Prostate gland (tissue), 2 donors: ENCODE results near the gene PHLDB1. TPM values are rescaled to one million over a fixed set of nuclear protein-coding genes. Genes with fewer than 3 reads are reported as not detected.
"Not testable (repeated sequence)": the region's sequence is repeated elsewhere in the genome, so short reads cannot be mapped to it uniquely, and the experiment has no call there.

ENCODE experiments used
- DNase-seq: peaks from one replicate; pipeline ENCODE4 v3.0.0-alpha.2; 2019; ENCODE audit warnings: low spot score
- H3K27ac ChIP-seq, 2 donors: fragments of 200-600 bp; sonication (generic); 2 replicates each; pipeline ENCODE4 v1.5.1; 2017 to 2019
- H3K27me3 ChIP-seq: fragments of 200-600 bp; sonication (generic); replicated peaks from 2 replicates; pipeline ENCODE4 v1.5.1; 2019; ENCODE audit not compliant: insufficient read depth
- H3K36me3 ChIP-seq, 2 donors: fragments of 200-600 bp; sonication (generic); 1 replicate in 1 of 2; 2 replicates in 1 of 2; pipeline versions ENCODE4 v1.5.1 to v1.8.1; 2017 to 2019
- H3K4me1 ChIP-seq: fragments of 200-600 bp; sonication (generic); replicated peaks from 2 replicates; pipeline ENCODE4 v1.5.1; 2019
- H3K4me3 ChIP-seq, 2 donors: fragments of 200-600 bp; sonication (generic); 2 replicates each; pipeline ENCODE4 v1.5.1; 2017 to 2019
- H3K9me3 ChIP-seq: fragments of 200-600 bp; sonication (generic); 2 replicates; pipeline ENCODE4 v1.5.1; 2017
- CTCF ChIP-seq, 4 experiments: fragments of 200-600 bp in 2 of 4; fragments of 450-650 bp in 2 of 4; sonication (generic) in 2 of 4; IDR thresholded peaks; 1 replicate in 3 of 4; 2 replicates in 1 of 4; pipeline ENCODE4 v1.5.1; 2016 to 2019; ENCODE audit warnings: antibody characterized with exemption in 4 of 4, mild to moderate bottlenecking in 2 of 4, moderate library complexity in 2 of 4
- POLR2A ChIP-seq: fragments of 450-650 bp; IDR thresholded peaks from one replicate; pipeline ENCODE4 v1.6.1; 2016; ENCODE audit warnings: antibody characterized with exemption, mild to moderate bottlenecking
- POLR2AphosphoS5 ChIP-seq: sonication (generic); formaldehyde crosslinking; IDR thresholded peaks from one replicate; pipeline ENCODE4 v1.6.1; 2017; ENCODE audit warnings: antibody characterized with exemption
- WGBS: methylation state at CpG from one replicate; pipeline ENCODE4 v1.1.5; 2018; 5-methylcytosine and 5-hydroxymethylcytosine counted together
- intact Hi-C: fragments of 100-400 bp; cut with DNase I; formaldehyde crosslinking; loops from one replicate; pipeline ENCODE4 v1.14.2; 2022
- total RNA-seq, 2 donors: library from RNA; depleted of rRNA; stranded (reverse); fragments of >200 nt; gene quantifications; one replicate each; pipeline ENCODE4 v1.1.0, GENCODE V29; 2016

The PHLDB1 gene
- total RNA-seq, 2 donors from 2014 or later, result 74.5 to 113 TPM

DNA sequence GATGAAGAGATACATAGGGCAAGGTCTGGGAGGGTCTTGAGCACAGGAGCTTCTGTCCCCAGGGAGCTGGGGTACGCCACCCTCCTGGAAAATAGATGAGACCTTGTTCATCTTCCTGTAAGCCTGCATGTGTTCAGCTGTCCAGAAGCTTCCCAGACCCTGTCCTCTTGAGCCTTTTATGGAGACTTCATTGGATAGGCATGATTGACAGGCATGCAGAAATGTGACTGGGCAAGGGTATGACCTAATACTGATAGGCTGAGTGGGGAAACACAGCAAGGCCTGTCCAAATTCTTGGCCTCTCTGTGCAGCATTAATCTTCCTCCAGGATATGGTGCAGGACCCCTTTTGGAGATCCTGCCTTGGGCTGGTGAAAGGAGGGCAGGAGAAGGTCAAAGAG is 19.5 kb upstream of the PHLDB1 start:
- no peak overlapping the region for H3K4me3 ChIP-seq
- H3K9me3 ChIP-seq, result no peaks in the 10 kb centered on the region
- intact Hi-C loops, result no loop called here
- no peaks in the 10 kb centered on the region for H3K27me3 ChIP-seq
- WGBS, result 100% methylated on average over 1 of the region's 1 CpG
- no peak for DNase-seq
- no peak for TF ChIP-seq POLR2A
- H3K4me1 ChIP-seq, result no peaks in the 10 kb centered on the region
- no peak overlapping the region for H3K27ac ChIP-seq
- H3K36me3 ChIP-seq, result peaks cover 0 to 14% of the 10 kb centered on the region in 2 donors

DNA sequence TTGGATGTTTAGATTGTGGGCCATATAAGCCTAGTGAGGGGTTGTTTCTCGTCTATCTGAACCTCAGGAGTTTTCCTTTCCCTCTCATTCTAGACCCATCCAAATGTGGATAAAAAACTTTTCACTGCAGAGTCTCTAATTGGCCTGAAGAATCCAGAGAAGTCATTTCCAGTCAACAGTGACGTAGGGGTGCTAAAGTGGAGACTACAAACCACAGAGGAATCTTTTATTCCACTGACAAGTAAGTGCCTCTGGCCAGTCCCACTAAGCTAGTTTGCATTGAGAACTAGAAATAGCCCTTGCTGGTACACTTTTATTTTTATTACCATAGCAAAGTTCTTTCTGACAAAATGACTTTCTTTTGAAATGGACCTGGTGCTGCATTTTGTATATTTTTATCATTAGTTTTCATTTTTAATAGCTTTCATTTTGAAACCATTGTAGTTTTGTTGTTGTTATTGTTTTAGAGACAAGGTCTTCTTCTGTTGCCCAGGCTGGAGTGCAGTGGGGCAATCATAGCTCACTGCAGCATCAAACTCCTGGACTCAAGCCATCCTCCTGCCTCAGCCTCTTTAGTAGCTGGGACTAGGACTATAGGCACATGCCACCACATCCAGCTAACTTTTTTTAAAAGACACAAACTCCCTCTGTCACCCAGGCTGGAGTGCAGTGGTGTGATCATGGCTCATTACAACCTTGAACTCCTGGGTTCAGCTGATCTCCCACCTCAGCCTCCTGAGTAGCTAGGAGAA is 14.6 kb upstream of the PHLDB1 start:
- no peaks in the 10 kb centered on the region for H3K9me3 ChIP-seq
- TF ChIP-seq POLR2AphosphoS5 (peak; percentile 9), POLR2A (no peak)
- no peaks in the 10 kb centered on the region for H3K27me3 ChIP-seq
- peak overlapping the region; percentile 36 to 42 for H3K27ac ChIP-seq
- intact Hi-C loops, result loop anchor here (5.0 kb wide), 1 partner anchor 65 kb away; no protein-coding TSS in a partner anchor
- no peak for DNase-seq
- H3K4me1 ChIP-seq, result peaks cover 2% of the 10 kb centered on the region
- WGBS, result 75% methylated on average over 2 of the region's 2 CpGs
- no peak overlapping the region for H3K4me3 ChIP-seq
- H3K36me3 ChIP-seq, result peaks cover 0 to 6% of the 10 kb centered on the region in 2 donors

GRCh38 chr11:118594984-118595383 is 12.4 kb upstream of the PHLDB1 start:
- not testable (repeated sequence) for DNase-seq, H3K4me3 ChIP-seq, H3K27me3 ChIP-seq, H3K36me3 ChIP-seq, H3K9me3 ChIP-seq, H3K4me1 ChIP-seq
- 36% methylated on average over 5 of the region's 5 CpGs for WGBS
- intact Hi-C loops, result loop anchor here (5.0 kb wide), 1 partner anchor 62 kb away; no protein-coding TSS in a partner anchor
- TF ChIP-seq POLR2AphosphoS5 (peak; percentile 15), CTCF (IDR thresholded peaks at IDR 0.05) (peak; percentile 19 to 65 (median 51))
- H3K27ac ChIP-seq, result peak overlapping the region in 1 of 2 donors; percentile 6

GRCh38 chr11:118596224-118597146 is 10.9 kb upstream of the PHLDB1 start:
- 66% methylated on average over 16 of the region's 16 CpGs for WGBS
- no peak for DNase-seq
- intact Hi-C loops, result no loop called here

GRCh38 chr11:118597556-118597955 is 9.9 kb upstream of the PHLDB1 start:
- 95% methylated on average over 9 of the region's 9 CpGs for WGBS

More at GRCh38 chr11:118596224-118597146, 10.9 kb upstream of the PHLDB1 start:
- Histone ChIP-seq H3K4me3 (no peak overlapping the region), H3K27me3 (no peaks in the 10 kb centered on the region), H3K27ac (peak overlapping the region; percentile 11 to 40), H3K36me3 (peaks cover 0 to 6% of the 10 kb centered on the region in 2 donors), H3K4me1 (peaks cover 2% of the 10 kb centered on the region), H3K9me3 (no peaks in the 10 kb centered on the region)
- TF ChIP-seq POLR2AphosphoS5, result peak; percentile 4
- TF ChIP-seq CTCF (IDR thresholded peaks at IDR 0.05), result no peak
- TF ChIP-seq POLR2A, result no peak

More at GRCh38 chr11:118597556-118597955, 9.9 kb upstream of the PHLDB1 start:
- Histone ChIP-seq H3K4me1 (peaks cover 2% of the 10 kb centered on the region), H3K4me3 (no peak overlapping the region), H3K9me3 (no peaks in the 10 kb centered on the region), H3K27me3 (no peaks in the 10 kb centered on the region), H3K36me3 (peaks cover 0 to 6% of the 10 kb centered on the region in 2 donors), H3K27ac (peak overlapping the region in 1 of 2 donors; percentile 40)
- intact Hi-C loops, result no loop called here
- TF ChIP-seq POLR2A (no peak), CTCF (IDR thresholded peaks at IDR 0.05) (no peak), POLR2AphosphoS5 (no peak)
- no peak for DNase-seq
